ENCODE measurements around the gene DOCK11.

DNA sequence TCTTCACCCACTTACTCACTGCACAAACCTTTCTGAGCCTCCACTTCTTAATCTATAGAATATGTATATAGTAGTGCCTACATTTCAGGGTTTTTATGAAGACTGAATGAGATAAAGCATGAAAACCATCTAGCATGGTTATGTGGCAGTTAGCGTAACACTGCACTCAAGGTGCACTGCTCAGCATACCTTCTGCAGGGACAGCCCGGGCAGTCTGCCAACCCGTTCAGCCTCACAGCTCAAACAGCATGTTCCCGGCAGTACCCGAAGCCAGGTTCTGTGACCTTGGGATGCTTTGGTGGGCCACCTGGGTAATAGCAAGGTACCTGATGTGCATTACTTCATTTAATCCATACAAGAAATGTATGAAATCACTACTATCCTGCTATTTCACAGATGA is 81.4 kb downstream of the DOCK11 start:
- TF ChIP-seq POLR2AphosphoS5 (IDR thresholded peaks at IDR 0.05; ENCODE audit: low read depth, low read length) (no peak), TAF1 (IDR thresholded peaks at IDR 0.05; ENCODE audit: borderline replicate concordance, insufficient read depth, low read length) (no peak), SIN3A (IDR thresholded peaks at IDR 0.05; ENCODE audit: borderline replicate concordance, insufficient read depth, low read length) (no peak)

Data from PFSK-1 (cell line).